ENCODE measurements around the gene FCHSD2. TPM values are rescaled to one million over a fixed set of nuclear protein-coding genes. Genes with fewer than 3 reads are reported as not detected.
"Not testable (repeated sequence)": the region's sequence is repeated elsewhere in the genome, so short reads cannot be mapped to it uniquely, and the experiment has no call there.

FCHSD2 gene
- total RNA-seq, 2 experiments from 2014 or later: 52.8 to 57.2 TPM

- Mint-ChIP-seq H3K4me1 (peaks cover 4% of the 10 kb centered on the region), H3K4me3 (no peak overlapping the region), H3K36me3 (ENCODE audit: low read depth) (peaks cover 2% of the 10 kb centered on the region), H3K9me3 (no peaks in the 10 kb centered on the region), H3K27ac (no peak overlapping the region), H3K27me3 (no peaks in the 10 kb centered on the region)
- CTCF ChIA-PET: interaction anchor here (1.1 to 1.4 kb wide), 2 partner anchors 206 to 215 kb away, joined by 4 read pairs; partner anchors contain the start of gene FCHSD2
- POLR2A ChIA-PET: no interaction called here
- DNase-seq: no peak
Observed at GRCh38 chr11:72927380-72927779, 214.7 kb downstream of the FCHSD2 start.

- no peak overlapping the region for H3K27ac Mint-ChIP-seq
- H3K9me3 Mint-ChIP-seq: no peaks in the 10 kb centered on the region
- peaks cover 2% of the 10 kb centered on the region for H3K36me3 Mint-ChIP-seq (ENCODE audit: low read depth)
- DNase-seq: no peak
- H3K4me1 Mint-ChIP-seq: peaks cover 4% of the 10 kb centered on the region
- no peaks in the 10 kb centered on the region for H3K27me3 Mint-ChIP-seq
- no peak overlapping the region for H3K4me3 Mint-ChIP-seq
- POLR2A ChIA-PET: no interaction called here
- CTCF ChIA-PET: interaction anchor here (0.9 to 1.0 kb wide), 2 partner anchors 21 to 251 kb away, joined by 3 read pairs; no protein-coding TSS in a partner anchor
Observed at GRCh38 chr11:72926076-72926475, 216.0 kb downstream of the FCHSD2 start.

- no peaks in the 10 kb centered on the region for H3K27me3 Mint-ChIP-seq
- H3K9me3 Mint-ChIP-seq: no peaks in the 10 kb centered on the region
- H3K27ac Mint-ChIP-seq: no peak overlapping the region
- H3K4me1 Mint-ChIP-seq: peaks cover 4% of the 10 kb centered on the region
- CTCF ChIA-PET: interaction anchor here (1.0 kb wide), 1 partner anchor 252 kb away, joined by 3 read pairs; no protein-coding TSS in a partner anchor
- no peak for DNase-seq
- POLR2A ChIA-PET: no interaction called here
- no peak overlapping the region for H3K4me3 Mint-ChIP-seq
- peaks cover 2% of the 10 kb centered on the region for H3K36me3 Mint-ChIP-seq (ENCODE audit: low read depth)
Observed at GRCh38 chr11:72925656-72926055, 216.5 kb downstream of the FCHSD2 start.

GRCh38 chr11:72924568-72925190, 217.4 kb downstream of the FCHSD2 start:
- ChIA-PET CTCF (interaction anchor here (0.5 to 1.1 kb wide), 5 partner anchors 91 to 253 kb away, joined by 3 to 5 read pairs (median 3); no protein-coding TSS in a partner anchor), POLR2A (interaction anchor here (0.6 kb wide), 1 partner anchor 398 kb away, joined by 7 read pairs; no protein-coding TSS in a partner anchor)
- H3K9me3 Mint-ChIP-seq: no peaks in the 10 kb centered on the region
- no peak overlapping the region for H3K27ac Mint-ChIP-seq
- peaks cover 4% of the 10 kb centered on the region for H3K4me1 Mint-ChIP-seq
- no peaks in the 10 kb centered on the region for H3K27me3 Mint-ChIP-seq
- H3K4me3 Mint-ChIP-seq: no peak overlapping the region
- peaks cover 2% of the 10 kb centered on the region for H3K36me3 Mint-ChIP-seq (ENCODE audit: low read depth)
- DNase-seq: no peak

GRCh38 chr11:72921028-72921716, 220.9 kb downstream of the FCHSD2 start:
- peaks cover 4% of the 10 kb centered on the region for H3K4me1 Mint-ChIP-seq
- no peak overlapping the region for H3K27ac Mint-ChIP-seq
- no peaks in the 10 kb centered on the region for H3K27me3 Mint-ChIP-seq
- ChIA-PET POLR2A (no interaction called here), CTCF (no interaction called here)
- no peak for DNase-seq
- no peaks in the 10 kb centered on the region for H3K9me3 Mint-ChIP-seq
- no peak overlapping the region for H3K4me3 Mint-ChIP-seq
- H3K36me3 Mint-ChIP-seq (ENCODE audit: low read depth): peaks cover 12% of the 10 kb centered on the region

- Mint-ChIP-seq H3K4me1 (peaks cover 4% of the 10 kb centered on the region), H3K4me3 (no peak overlapping the region), H3K27me3 (no peaks in the 10 kb centered on the region), H3K27ac (no peak overlapping the region), H3K9me3 (no peaks in the 10 kb centered on the region), H3K36me3 (ENCODE audit: low read depth) (peaks cover 20% of the 10 kb centered on the region)
- no peak for DNase-seq
- ChIA-PET POLR2A (no interaction called here), CTCF (interaction anchor here (0.6 kb wide), 1 partner anchor 55 kb away, joined by 3 read pairs; no protein-coding TSS in a partner anchor)
Observed at GRCh38 chr11:72920001-72920400, 222.1 kb downstream of the FCHSD2 start.

GRCh38 chr11:72918851-72919250, 223.3 kb downstream of the FCHSD2 start:
- Mint-ChIP-seq H3K4me1 (no peaks in the 10 kb centered on the region), H3K4me3 (no peak overlapping the region), H3K36me3 (ENCODE audit: low read depth) (peaks cover 28% of the 10 kb centered on the region), H3K27me3 (no peaks in the 10 kb centered on the region), H3K9me3 (peaks cover 7% of the 10 kb centered on the region), H3K27ac (no peak overlapping the region)
- no peak for DNase-seq
- ChIA-PET POLR2A (no interaction called here), CTCF (interaction anchor here (0.8 kb wide), 1 partner anchor 133 kb away, joined by 3 read pairs; no protein-coding TSS in a partner anchor)

GRCh38 chr11:72912253-72912652, 229.9 kb downstream of the FCHSD2 start:
- DNase-seq: no peak
- CTCF ChIA-PET: no interaction called here
- POLR2A ChIA-PET: no interaction called here
- H3K36me3 Mint-ChIP-seq (ENCODE audit: low read depth): peaks cover 60% of the 10 kb centered on the region
- H3K4me1 Mint-ChIP-seq: no peaks in the 10 kb centered on the region
- no peak overlapping the region for H3K4me3 Mint-ChIP-seq
- H3K27me3 Mint-ChIP-seq: no peaks in the 10 kb centered on the region
- H3K27ac Mint-ChIP-seq: no peak overlapping the region
- peaks cover 37% of the 10 kb centered on the region for H3K9me3 Mint-ChIP-seq

GRCh38 chr11:72909558-72910388, 232.3 kb downstream of the FCHSD2 start:
- H3K9me3 Mint-ChIP-seq: peaks cover 40% of the 10 kb centered on the region
- H3K27me3 Mint-ChIP-seq, H3K27ac Mint-ChIP-seq, DNase-seq, H3K4me1 Mint-ChIP-seq, H3K4me3 Mint-ChIP-seq, POLR2A ChIA-PET, CTCF ChIA-PET: not testable (repeated sequence)
- peaks cover 57% of the 10 kb centered on the region for H3K36me3 Mint-ChIP-seq (ENCODE audit: low read depth)

GRCh38 chr11:72908032-72908676, 234.0 kb downstream of the FCHSD2 start:
- no peak for DNase-seq
- Mint-ChIP-seq H3K27me3 (no peaks in the 10 kb centered on the region), H3K27ac (no peak overlapping the region), H3K4me1 (no peaks in the 10 kb centered on the region), H3K36me3 (ENCODE audit: low read depth) (peaks cover 44% of the 10 kb centered on the region), H3K9me3 (peaks cover 32% of the 10 kb centered on the region), H3K4me3 (no peak overlapping the region)
- ChIA-PET CTCF (no interaction called here), POLR2A (no interaction called here)

- CTCF ChIA-PET: no interaction called here
- no peak for DNase-seq
- H3K27me3 Mint-ChIP-seq: no peaks in the 10 kb centered on the region
- H3K27ac Mint-ChIP-seq: no peak overlapping the region
- peaks cover 25% of the 10 kb centered on the region for H3K36me3 Mint-ChIP-seq (ENCODE audit: low read depth)
- no peaks in the 10 kb centered on the region for H3K4me1 Mint-ChIP-seq
- no peak overlapping the region for H3K4me3 Mint-ChIP-seq
- POLR2A ChIA-PET: no interaction called here
- H3K9me3 Mint-ChIP-seq: peaks cover 14% of the 10 kb centered on the region
Observed at GRCh38 chr11:72904016-72904415, 238.1 kb downstream of the FCHSD2 start.

- Mint-ChIP-seq H3K9me3 (no peaks in the 10 kb centered on the region), H3K27ac (no peak overlapping the region), H3K4me3 (no peak overlapping the region), H3K36me3 (ENCODE audit: low read depth) (peaks cover 10% of the 10 kb centered on the region), H3K27me3 (no peaks in the 10 kb centered on the region), H3K4me1 (no peaks in the 10 kb centered on the region)
- CTCF ChIA-PET: no interaction called here
- POLR2A ChIA-PET: no interaction called here
- DNase-seq: no peak
Observed at GRCh38 chr11:72901374-72901773, 240.7 kb downstream of the FCHSD2 start.

Data from activated CD4-positive, alpha-beta T cell treated with anti-CD3 and anti-CD28 coated beads, Interleukin-2, amount 10 ng/mL, durations not matched to agents 7 days and 5 days (primary cell).